GM19468 (cell line): ENCODE data around the gene LMOD1.
"Not testable (repeated sequence)": the region's sequence is repeated elsewhere in the genome, so short reads cannot be mapped to it uniquely, and the experiment has no call there.

ENCODE experiments used
- ATAC-seq: cut with Tn5 transposase; IDR thresholded peaks from one replicate; pipeline ENCODE4 v1.9.1; 2021; ENCODE audit warnings: mild to moderate bottlenecking, moderate library complexity, moderate number of reproducible peaks; ENCODE audit not compliant: unreplicated experiment; ENCODE audit errors: extremely low read depth

Gene LMOD1

DNA sequence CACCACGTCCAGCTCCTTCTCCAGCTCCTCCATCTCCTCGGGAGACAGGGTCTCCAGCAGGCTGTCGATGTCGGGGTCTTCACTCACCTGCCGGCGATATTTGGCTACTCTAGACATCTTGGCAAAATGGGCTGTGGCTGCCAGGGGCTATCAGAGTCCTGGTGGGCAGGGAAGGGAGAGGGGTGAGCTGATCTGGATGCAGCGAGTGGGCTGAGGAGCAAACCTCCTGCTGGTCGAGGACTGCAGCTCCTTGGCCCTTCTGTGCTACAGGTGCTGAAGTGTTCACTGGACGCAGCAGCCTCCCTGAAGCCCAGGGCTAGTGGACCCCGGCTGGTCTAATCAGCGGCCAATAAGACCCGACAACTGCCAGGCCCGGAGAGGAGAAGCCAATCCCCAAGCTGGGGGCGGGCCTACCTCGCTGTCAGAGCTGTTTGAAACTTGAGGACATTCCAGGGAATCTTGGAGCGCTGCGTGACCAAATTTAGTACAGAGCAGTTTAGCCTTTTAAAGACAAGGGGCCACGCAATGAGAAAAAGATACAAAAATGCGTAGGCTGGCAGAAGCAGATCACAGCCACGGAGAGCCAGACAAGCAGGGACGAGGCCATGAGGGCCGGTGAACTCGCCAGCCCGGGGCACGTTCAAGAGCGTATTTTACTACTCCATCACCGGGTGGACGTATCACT, at the start of gene LMOD1:
TSS of gene LMOD1 (minus strand) at position 325 of the 685 bp plus-strand sequence. CDS start at position 117, 208 bp downstream.
- ATAC-seq: no peak

DNA sequence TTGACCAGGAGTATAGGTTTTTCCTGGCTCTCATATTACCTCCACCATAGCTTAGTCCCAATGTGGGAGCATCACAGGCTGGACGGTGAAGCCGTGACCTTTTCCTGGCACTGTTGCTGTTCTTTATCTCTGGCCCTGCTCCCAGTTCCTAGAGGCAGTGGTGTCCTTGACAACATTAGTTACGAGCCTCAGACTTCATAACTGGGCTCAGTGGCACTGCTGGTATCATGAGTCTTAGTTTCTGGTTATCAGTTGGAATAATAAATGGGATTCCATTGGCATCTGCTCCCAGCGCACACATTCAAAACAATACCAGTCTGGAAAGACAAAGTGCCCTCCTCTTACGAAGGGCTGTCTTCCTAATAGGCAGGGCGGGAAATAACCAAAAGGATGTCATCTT, 44.1 kb upstream of the LMOD1 start:
- no peak for ATAC-seq

DNA sequence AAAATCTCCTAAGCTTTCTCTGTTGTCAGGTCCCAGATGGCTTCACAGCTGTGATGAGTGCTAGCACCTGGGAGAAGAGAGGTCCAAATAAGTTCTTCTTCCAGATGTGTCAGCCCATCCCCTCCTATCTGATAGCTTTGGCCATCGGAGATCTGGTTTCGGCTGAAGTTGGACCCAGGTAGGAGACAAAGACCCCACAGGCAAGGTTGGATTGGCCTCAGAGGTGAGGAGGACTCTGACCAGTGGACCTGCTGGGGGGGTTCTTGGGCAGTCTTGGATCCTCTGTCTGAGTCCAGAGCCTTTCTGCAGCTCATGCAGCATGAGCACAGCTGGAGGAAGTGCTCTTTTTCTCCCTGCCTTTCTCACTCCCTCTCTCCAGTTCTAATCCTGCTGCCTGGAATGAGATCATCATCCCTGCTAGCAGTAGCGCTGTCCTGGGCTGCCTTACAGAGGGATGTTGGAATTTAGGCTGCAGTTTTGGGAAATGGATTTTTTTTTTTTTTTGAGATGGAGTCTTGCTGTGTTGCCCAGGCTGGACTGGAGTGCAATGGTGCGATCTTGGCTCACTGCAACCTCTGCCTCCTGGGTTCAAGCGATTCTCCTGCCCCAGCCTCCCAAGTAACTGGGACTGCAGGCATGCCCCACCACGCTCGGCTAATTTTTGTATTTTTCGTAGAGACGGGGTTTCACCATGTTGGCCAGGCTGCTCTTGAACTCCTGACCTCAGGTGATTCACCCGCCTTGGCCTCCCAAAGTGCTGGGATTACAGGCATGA, 43.2 kb upstream of the LMOD1 start:
- ATAC-seq: no peak

DNA sequence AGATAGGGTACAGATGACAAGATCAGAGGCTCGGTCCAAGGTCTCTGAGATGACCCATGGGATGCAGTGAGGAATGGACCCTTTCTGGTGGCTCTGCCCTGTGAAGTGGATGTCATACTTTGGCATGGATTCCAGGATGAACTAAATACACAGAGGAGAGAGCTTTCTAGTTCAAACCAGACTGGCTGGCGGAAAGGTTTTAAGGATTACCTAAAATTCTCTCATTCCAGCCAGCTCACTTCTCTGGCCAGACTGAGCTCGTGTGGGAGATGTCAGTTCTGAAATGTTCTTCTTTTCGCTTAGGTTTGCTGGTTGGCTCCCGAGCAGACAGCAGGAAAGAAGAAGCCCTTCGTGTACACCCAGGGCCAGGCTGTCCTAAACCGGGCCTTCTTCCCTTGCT, 42.3 kb upstream of the LMOD1 start:
- ATAC-seq: no peak

DNA sequence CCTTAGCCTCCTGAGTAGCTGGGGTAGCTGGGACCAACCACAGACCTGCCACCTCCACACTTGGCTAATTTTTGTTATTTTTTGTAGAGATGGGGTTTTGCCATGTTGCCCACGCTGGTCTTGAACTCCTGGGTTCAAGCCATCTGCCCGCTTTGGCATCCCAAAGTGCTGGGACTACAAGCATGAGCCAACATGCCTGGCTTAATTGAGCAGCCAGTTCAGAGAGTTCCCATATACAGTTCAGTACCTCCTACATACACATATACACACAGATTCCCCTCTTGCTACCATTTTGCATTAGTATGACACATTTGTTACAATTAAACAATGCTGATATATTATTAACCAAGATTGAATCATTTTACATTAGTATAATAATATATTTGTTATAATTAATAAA, 39.0 kb upstream of the LMOD1 start:
- ATAC-seq: no peak

DNA sequence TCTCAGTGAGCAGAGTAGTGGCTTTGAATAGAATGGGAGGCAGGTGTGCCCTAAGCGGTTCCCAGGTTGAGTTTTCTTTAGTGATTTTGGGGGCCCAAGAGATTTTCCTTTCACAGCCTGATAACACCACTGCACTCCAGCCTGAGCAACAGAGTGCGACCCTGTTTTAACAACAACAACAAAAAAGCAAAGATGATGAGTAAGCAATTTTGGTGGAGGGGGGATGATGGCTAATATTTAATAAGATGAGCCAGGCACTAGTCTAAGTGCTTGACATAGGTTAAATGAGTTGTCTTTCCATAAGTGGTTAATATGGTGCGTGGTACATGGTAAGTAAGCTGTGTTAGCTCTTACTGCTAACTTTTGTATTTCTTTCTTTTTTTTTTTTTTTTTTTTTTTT, 38.1 kb upstream of the LMOD1 start:
- ATAC-seq: no peak

DNA sequence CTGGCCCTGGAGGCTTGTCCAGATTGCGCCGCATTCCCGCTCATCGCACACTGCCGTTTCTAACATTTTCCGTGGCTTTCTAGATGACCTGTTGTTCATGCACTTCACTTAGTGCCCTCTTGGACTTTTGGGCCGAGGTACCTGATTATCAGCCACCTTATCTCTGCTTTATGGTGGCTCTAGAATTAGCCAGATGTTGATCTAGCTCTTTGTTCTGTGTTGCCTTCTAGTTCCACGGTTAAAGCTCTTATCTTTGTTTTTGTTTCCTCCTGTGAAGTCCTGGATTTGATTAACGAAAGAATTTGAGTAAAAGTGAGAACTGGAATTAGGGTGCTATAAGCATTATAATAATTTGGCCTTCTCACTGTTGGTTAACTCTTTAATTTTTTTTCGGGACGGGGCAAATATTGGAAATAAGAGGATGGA, 37.0 kb upstream of the LMOD1 start:
- no peak for ATAC-seq

DNA sequence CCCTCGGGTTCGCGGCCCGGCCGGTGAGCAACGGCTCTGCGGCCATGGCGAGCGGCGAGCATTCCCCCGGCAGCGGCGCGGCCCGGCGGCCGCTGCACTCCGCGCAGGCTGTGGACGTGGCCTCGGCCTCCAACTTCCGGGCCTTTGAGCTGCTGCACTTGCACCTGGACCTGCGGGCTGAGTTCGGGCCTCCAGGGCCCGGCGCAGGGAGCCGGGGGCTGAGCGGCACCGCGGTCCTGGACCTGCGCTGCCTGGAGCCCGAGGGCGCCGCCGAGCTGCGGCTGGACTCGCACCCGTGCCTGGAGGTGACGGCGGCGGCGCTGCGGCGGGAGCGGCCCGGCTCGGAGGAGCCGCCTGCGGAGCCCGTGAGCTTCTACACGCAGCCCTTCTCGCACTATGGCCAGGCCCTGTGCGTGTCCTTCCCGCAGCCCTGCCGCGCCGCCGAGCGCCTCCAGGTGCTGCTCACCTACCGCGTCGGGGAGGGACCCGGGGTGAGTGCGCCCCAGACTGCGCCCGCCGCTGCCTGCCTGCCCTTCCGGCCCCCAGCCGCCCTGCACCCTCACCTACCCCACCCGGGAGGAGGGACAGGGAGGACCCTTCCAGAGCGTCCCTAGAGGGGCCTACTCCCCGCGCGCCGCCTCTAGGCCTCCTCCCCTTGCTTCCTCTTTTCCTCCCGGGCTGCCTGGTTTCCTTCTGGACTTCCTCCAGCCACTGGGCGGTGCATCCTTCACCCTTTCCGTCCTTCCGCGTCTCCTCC, 36.5 kb upstream of the LMOD1 start, which contains the start of gene RNPEP:
TSS of gene RNPEP (plus strand) at position 26 of the 757 bp plus-strand sequence. CDS start at position 45, 19 bp downstream.
- no peak for ATAC-seq

DNA sequence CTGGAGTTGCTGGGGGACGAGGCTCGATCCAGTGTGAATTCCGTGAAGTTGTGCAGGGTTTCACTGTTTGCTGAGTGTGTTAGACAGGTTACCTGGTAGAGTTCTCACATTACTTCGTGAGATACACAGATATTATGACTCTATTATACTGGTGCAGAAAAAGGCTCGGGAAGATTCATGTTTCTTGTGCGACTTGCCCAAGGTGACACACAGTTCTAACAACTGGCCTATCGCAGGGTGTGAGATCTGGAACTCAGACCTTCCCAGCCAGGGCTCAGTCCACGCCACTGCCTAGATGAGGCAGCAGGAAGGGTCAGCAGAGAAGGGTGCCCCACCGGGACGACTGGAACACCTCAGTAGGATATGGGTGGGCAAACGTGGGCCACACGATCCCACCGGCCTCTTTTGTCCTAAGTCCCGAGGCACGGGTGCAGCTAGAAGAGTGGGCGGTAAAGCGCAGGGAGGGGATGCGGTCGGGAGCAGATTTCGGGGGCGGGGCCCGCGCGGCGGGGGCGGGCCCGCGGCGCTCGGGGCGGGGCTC, 35.8 kb upstream of the LMOD1 start:
- no peak for ATAC-seq

DNA sequence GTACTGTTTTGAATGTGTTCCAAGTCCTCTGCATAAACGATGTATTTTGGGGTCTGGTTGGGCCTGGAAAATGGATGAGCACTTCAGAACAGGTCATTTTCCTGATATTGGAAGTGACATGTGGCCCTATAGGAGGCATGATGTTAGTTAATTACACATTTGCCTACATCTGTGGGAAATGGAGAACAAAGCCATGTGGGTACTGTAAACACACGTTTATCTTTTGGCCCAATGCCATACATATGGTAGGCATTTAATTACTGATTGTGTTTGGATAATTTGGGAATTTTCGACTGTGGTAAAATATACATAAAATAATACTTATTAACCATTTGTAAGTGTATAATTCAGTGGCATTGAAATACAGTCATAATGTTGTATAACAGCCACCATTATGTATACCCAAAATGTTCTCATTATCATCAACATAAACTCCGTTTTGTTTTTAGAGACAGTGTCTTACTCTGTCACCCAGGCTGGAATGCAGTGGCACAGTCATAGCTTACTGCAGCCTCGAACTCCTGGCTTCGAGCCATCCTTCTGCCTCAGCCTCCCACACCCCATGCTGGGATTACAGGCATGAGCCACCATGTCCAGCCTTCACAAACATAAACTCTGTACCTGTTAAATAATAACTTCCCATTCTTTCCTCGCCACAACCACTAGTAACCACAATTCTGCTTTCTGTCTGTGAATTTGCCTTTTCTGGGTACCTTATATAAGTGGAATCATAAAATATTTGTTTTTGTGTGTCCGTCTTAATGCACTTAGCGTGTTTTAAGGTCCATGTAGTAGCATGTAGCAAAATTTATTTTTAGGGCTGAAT, 24.2 kb upstream of the LMOD1 start:
- ATAC-seq: no peak

DNA sequence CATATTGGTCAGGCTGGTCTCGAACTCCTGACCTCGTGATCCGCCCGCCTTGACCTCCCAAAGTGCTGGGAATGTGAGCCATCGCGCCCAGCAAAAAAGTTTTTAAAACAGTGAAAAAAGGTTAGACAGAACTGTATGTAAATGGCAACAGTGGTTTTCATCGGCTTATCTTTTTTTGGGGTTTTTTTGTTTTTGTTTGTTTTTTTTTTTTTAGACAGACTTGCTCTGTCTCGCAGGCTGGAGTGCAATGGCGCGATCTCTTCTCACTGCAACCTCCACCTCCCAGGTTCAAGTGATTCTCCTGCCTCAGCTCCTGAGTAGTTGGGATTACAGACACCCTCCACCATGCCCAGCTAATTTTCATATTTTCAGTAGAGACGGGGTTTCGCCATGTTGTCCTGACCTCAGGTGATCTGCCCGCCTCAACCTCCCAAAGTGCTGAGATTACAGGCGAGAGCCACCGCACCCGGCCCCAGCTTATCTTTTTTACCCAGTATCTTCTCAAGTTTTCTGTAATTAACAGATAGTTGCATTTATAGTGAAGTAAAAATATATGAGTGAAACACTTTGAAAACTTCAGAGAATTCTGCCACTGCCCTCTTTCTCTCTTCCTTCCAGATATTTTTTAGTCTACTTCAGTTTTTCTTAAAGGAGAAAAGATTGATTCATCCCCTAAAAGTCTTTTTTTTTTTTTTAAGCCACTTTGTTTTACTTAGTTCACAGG, 22.0 kb upstream of the LMOD1 start:
- no peak for ATAC-seq

DNA sequence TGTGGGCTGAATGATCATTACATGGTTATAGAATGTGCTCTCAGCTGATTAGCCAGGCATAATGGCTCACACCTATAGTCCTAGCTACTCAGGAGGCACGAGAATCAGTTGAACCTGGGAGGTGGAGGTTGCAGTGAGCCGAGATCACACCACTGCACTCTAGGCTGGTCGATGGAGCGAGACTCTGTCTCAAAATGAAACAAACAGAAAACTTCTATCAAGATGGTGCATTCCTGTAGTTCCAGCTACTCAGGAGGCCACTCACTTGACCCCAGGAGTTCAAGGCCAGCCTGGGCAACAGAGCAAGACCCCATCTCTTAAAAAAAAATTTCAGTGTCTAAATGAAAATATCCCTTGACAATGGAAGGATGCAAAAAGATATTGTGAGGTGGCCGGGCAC, 19.8 kb upstream of the LMOD1 start:
- ATAC-seq: no peak

DNA sequence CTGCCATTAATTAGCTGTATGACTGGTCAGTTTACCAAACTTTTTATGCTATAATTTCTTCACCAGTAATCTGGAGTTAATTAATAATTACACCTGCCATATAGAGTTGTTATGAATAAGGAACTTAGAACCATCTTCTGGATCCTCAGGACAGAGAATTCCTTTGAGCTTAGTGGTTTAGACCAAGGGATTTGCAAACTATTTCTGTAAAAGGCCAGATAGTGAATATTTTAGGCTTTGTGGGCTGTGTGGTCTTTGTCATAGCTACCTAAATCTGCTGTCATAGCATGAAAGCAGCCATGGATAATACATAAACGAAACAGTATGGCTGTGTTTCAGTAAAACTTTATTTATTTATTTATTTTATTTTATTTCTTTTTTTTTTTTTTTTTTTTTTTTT, 17.9 kb upstream of the LMOD1 start:
- ATAC-seq: no peak

DNA sequence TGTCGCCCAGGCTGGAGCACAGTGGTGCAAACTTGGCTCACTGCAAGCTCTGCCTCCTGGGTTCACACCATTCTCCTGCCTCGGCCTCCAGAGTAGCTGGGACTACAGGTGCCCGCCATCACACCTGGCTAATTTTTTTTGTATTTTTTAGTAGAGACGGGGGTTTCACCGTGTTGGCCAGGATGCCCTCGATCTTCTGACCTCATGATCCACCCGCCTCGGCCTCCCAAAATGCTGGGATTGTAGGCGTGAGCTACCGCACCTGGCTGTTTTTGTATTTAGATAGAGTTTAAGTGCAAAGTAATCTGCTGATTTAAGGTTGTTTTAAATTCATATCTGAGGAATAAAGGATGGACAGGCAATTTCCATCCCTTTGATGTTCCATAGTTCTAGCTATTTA, 16.0 kb upstream of the LMOD1 start:
- not testable (repeated sequence) for ATAC-seq

DNA sequence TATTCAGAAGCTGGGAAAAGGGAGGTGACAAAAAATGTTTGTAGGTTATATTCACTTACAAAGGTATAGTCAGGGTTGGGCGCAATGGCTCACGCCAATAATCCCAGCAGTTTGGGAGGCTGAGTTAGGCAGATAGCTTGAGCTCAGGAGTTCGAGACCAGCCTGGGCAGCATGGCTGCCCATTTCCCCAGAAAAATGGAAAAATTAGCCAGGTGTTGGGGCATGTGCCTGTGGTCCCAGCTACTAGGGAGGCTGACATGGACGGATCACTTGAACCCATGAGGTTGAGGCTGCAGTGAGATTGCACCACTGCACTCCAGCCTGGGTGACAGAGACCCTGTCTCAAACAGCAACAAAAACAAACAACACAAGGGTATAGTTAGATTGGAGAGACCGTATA, 12.0 kb upstream of the LMOD1 start:
- ATAC-seq: no peak

DNA sequence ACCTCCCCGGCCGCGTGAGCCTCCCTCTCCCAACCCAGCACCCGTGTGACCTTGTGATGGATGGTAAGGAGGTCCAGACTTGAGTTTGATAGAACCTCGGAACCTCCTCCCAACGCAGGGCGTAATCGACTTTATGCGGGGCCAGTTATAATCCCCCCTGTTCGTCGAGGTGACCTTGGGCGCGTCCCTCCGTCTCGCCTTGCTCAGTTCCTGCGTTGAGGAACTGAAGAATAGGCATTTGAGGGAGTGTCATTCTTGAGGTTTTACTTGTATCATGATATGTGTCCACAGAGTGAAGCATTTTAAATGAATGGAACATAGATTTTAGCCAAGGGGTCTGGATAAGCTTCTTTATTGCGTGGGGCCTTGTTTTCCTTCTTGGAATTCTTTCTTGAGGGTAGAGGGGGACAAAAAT, 9.4 kb upstream of the LMOD1 start:
- no peak for ATAC-seq

DNA sequence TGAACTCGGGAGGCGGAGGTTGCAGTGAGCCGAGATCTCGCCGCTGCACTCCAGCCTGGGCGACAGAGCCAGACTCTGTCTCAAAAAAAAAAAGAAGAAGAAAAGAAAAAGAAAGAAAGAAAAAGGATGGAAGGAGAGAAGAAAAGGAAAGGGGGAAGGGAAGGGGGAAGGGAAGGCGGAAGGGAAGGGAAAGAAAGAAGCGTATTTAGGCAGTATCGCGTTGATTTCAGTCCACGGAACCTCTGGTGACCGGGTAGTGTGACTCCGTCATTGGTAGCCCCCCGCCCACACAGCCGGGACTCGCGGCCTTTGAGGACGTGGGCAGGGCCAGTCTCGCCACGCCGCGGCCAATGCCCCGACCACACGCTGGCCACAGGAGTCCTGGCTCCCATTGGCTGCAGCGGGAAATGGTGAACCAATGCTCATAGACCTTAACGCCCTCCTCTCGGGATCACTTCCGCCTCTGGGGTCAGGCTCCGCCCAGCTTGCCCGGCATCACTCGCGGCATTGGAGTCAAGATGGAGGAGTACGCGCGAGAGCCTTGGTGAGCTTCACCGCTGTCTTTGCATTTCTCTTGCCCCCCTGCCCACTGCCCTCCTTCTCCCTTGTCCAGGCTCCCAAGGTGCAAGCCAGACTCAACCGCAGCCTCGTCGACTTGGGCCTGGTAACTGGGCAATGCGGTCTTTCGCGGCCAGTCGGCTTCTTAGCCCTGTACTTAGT, 8.8 kb upstream of the LMOD1 start, which contains the start of gene TIMM17A:
TSS of gene TIMM17A (plus strand) at position 495 of the 720 bp plus-strand sequence. CDS start at position 519, 24 bp downstream.
- ATAC-seq: peak; percentile 82

DNA sequence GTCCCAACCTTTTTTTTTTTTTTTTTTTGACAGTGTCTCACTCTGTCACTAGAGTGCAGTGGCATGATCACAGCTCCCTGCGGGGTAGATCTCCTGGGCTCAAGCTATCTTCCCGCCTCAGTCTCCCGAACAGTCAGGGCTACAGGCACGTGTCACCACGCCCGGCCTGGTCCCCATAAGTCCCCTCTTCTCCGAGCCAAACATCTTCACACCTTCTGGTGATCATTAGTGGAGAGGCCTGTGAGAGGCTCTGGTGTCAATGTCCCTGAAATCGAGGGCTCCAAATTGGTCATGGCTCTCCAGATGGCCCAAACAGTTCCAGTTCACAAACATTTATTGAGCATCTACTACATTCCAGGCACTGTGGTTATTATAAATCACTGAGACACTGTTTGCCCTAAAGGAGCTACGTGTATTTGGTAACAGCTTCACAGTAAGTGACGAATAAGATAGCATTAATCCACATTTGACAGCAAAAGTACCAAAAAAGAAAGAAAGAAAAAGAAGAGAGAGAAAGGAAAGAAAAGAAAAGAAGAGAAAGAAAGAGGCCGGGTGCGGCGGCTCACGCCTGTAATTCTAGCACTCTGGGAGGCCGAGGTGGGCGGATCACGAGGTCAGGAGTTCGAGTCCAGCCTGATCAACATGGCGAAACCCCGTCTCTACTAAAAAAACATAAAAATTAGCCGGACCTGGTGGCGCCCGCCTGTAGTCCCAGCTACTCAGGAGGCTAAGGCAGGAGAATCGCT, 8.1 kb upstream of the LMOD1 start:
- ATAC-seq: no peak
